ENCODE measurements around the gene UNC13A.
"Not testable (repeated sequence)": the region's sequence is repeated elsewhere in the genome, so short reads cannot be mapped to it uniquely, and the experiment has no call there.

Gene UNC13A

GRCh38 chr19:17599780-17600179 is 88.4 kb downstream of the UNC13A start:
- no peak for ATAC-seq

- ATAC-seq, result no peak
Measured at GRCh38 chr19:17598953-17599352, 89.2 kb downstream of the UNC13A start.

- ATAC-seq, result not testable (repeated sequence)
Measured at GRCh38 chr19:17598063-17598462, 90.1 kb downstream of the UNC13A start.

- not testable (repeated sequence) for ATAC-seq
Measured at GRCh38 chr19:17594296-17594695, 93.9 kb downstream of the UNC13A start.

- peak in 1 of 2 donors; percentile 53 for ATAC-seq
Measured at GRCh38 chr19:17590866-17591265, 97.3 kb downstream of the UNC13A start.

- not testable (repeated sequence) for ATAC-seq
Measured at GRCh38 chr19:17585395-17585794, 102.8 kb downstream of the UNC13A start.

DNA sequence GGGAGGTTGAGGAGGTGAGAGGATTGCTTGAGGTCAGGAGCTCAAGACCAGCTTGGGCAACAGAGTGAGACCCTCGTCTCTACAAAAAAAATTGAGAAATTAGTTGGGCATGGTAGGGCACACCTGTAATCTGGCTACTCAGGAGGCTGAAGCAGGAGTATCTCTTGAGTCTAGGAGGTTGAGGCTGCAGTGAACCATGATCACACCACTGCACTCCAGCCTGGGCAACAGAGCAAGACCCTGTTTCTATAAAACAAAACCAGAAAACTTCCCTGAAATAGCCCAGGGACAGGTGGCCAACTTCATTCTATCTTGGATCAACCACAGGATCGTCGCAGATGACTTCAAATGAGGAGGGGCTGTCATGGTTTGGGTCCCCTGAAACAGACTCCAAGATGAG is 104.0 kb downstream of the UNC13A start:
- ATAC-seq, result no peak

- no peak for ATAC-seq
Measured at GRCh38 chr19:17582613-17583012, 105.5 kb downstream of the UNC13A start.

GRCh38 chr19:17581211-17581874 is 106.8 kb downstream of the UNC13A start:
- ATAC-seq, result no peak

GRCh38 chr19:17580470-17581144 is 107.5 kb downstream of the UNC13A start:
- no peak for ATAC-seq

GRCh38 chr19:17579661-17580244 is 108.4 kb downstream of the UNC13A start:
- peak; percentile 47 to 52 for ATAC-seq

- no peak for ATAC-seq
Measured at GRCh38 chr19:17577457-17578097, 110.6 kb downstream of the UNC13A start.

GRCh38 chr19:17576758-17577456 is 111.2 kb downstream of the UNC13A start:
- no peak for ATAC-seq

- ATAC-seq, result no peak
Measured at GRCh38 chr19:17575871-17576757, 112.0 kb downstream of the UNC13A start.

DNA sequence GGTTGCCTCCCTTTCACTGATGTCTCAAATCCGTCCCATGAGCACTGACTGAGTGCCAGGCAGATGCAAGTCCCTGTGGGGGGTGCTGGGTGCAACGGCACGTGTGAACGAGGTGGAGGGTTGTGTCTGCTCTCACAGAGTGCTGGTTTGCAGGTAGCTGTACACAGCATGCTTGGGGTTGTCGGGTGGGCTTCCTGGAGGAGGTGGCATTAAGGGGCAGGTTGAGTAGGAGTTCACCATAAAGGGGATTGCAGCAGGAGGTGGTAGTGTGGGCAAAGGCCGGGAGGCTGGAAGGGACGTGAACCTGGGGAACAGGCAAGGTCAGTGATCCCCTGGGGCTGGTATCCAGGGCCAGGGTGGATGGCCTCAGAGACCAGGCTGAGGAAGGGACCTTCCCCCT is 115.5 kb downstream of the UNC13A start:
- ATAC-seq, result no peak

DNA sequence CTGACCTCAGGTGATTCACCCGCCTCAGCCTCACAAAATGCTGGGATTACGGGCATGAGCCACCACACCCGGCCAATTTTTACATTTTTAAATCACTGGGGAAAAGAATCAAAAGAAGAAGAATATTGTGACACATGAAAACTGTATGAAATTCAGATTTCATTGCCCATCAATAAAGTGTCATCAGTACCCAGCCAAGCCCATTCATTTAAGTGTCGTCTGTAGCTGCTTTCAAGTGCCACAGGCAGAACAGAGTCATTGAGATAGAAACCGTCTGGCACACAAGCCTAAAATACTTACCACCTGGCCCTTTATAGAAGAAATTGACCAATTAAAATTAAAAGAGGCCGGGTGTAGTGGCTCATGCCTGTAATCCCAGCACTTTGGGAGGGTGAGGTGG is 117.4 kb downstream of the UNC13A start:
- no peak for ATAC-seq

- not testable (repeated sequence) for ATAC-seq
Measured at GRCh38 chr19:17570291-17570690, 117.9 kb downstream of the UNC13A start.

DNA sequence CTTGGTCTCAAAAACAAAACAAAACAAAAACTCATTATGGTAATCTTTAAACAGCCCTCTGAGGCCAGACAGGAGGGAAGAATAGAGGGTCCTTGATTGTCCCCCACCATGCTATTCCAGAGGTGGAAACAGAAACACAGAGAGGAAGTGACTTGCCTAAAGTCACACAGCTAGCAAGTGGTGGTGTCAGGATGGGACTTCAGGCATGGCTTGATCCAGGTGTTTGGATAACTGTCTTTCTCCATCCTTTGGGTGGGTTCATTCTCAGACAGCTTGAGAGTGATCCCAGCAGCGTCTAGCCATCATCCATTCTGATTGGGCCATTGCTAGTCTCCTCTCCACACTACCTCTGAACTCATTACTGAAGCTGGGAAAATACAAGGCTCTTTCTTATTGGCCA is 120.2 kb downstream of the UNC13A start:
- no peak for ATAC-seq

- no peak for ATAC-seq
Measured at GRCh38 chr19:17565611-17566010, 122.5 kb downstream of the UNC13A start.

DNA sequence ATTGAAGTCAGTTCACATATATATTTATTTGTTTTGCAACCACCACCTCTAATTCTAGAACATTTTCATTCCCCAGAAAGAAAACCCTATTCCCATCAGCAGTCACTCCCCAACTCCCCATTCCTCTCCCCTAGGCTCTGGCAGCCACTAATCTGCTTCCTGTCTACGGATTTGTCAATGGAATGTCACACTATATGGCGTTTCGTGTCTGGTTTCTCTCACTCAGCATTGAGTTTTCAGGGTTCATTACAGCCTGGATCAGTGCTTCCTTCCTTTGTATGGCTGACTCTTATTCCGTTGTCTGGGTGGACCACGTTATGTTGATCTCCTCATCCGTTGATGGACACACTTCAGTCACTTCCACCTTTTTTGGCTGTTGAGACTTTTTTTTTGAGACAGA is 123.4 kb downstream of the UNC13A start:
- no peak for ATAC-seq

DNA sequence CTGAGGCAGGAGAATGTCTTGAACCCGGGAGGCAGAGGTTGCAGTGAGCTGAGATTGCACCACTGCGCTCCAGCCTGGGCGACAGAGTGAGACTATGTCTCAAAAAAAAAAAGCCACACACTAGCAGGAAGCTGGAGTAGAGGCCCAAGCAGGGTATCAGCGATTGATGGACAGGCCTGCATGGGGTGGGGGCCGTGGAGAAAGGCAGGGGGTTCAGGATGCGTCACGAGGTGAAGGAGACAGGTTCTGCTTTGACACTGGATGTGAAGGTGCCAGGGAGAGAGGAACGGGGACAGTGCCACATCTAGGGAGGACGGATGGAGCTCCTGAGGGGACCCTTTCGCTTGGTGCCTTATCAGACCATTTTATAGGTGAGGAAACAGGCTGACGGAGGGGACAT is 125.6 kb downstream of the UNC13A start:
- ATAC-seq, result no peak

DNA sequence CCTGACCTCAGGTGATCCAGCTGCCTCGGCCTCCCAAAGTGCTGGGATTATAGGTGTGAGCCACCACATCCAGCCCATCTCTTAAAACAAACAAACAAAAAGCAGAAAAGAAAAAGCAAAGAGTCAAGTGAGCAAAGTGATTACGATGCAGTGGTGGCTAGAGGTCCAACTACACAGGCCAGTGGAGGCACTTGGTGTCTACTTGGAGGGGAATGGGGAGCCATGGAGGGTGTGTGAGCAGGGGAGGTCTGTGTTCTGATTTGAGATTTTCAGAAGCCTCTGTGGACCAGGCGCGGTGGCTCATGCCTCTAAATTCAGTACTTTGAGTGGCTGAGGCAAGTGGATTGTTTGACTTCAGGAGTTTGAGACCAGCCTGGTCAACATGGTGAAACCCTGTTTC is 126.1 kb downstream of the UNC13A start:
- ATAC-seq, result no peak
